ENCODE results near the gene ARHGEF12. TPM values are rescaled to one million over a fixed set of nuclear protein-coding genes. Genes with fewer than 3 reads are reported as not detected.

ARHGEF12 gene
- total RNA-seq, 1 donor from 2014 or later, result 71.9 TPM

DNA sequence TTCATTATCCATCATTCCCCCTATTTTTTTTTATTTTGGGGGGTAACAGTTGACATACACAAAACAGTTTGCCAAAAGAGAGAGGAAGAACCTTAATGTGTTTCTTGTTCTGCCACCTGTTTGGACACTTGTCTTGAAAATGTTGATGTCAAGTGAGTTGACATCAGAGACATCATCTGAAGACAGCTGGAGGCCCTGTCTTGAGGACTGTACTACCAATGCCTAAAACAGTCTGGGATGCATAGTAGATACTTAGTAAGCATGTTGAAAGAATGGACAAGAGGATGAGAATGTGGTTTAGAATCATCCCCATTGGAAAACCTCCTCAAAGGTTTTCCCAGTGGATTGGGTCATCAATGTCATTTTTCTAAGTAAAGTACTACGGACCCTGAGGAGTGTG is 2.4 kb upstream of the ARHGEF12 start:
- H3K4me3 Mint-ChIP-seq (ENCODE audit: unreplicated experiment), result no peak overlapping the region
- H3K27ac Mint-ChIP-seq (ENCODE audit: unreplicated experiment), result no peak overlapping the region
- no peak for DNase-seq (ENCODE audit: low spot score)
- peaks cover 3% of the 10 kb centered on the region for H3K36me3 Mint-ChIP-seq (ENCODE audit: low read depth)
- peaks cover 65% of the 10 kb centered on the region for H3K4me1 Mint-ChIP-seq (ENCODE audit: low read depth)
- H3K9me3 Mint-ChIP-seq (ENCODE audit: low read depth), result no peaks in the 10 kb centered on the region
- no peaks in the 10 kb centered on the region for H3K27me3 Mint-ChIP-seq (ENCODE audit: low read depth)
- TF ChIP-seq, protein P1, sequence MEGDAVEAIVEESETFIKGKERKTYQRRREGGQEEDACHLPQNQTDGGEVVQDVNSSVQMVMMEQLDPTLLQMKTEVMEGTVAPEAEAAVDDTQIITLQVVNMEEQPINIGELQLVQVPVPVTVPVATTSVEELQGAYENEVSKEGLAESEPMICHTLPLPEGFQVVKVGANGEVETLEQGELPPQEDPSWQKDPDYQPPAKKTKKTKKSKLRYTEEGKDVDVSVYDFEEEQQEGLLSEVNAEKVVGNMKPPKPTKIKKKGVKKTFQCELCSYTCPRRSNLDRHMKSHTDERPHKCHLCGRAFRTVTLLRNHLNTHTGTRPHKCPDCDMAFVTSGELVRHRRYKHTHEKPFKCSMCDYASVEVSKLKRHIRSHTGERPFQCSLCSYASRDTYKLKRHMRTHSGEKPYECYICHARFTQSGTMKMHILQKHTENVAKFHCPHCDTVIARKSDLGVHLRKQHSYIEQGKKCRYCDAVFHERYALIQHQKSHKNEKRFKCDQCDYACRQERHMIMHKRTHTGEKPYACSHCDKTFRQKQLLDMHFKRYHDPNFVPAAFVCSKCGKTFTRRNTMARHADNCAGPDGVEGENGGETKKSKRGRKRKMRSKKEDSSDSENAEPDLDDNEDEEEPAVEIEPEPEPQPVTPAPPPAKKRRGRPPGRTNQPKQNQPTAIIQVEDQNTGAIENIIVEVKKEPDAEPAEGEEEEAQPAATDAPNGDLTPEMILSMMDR (IDR thresholded peaks at IDR 0.05), result no peak

DNA sequence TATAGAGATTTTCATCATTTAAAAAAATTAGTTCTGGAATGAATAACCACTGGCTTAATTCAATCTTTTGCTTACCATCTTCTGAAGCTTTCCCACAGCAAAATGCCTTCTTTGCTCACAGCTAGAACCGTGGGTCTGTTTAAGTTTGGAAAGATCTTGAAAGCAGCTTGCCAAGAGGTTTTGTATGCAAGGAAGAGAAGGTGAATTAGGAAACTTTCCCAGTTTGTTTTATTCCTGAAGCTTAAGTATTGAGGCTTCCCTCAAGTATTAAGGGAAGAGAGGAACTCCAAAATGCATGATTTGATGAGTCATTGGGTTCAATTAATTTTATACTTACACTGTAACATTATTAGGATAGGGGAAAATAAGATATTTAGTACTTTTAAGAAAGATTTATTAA is 1.9 kb upstream of the ARHGEF12 start:
- peaks cover 3% of the 10 kb centered on the region for H3K36me3 Mint-ChIP-seq (ENCODE audit: low read depth)
- no peaks in the 10 kb centered on the region for H3K9me3 Mint-ChIP-seq (ENCODE audit: low read depth)
- peak overlapping the region; percentile 36 for H3K27ac Mint-ChIP-seq (ENCODE audit: unreplicated experiment)
- DNase-seq (ENCODE audit: low spot score), result no peak
- TF ChIP-seq, protein P1 (IDR thresholded peaks at IDR 0.05), result no peak
- no peaks in the 10 kb centered on the region for H3K27me3 Mint-ChIP-seq (ENCODE audit: low read depth)
- peaks cover 66% of the 10 kb centered on the region for H3K4me1 Mint-ChIP-seq (ENCODE audit: low read depth)
- H3K4me3 Mint-ChIP-seq (ENCODE audit: unreplicated experiment), result no peak overlapping the region

DNA sequence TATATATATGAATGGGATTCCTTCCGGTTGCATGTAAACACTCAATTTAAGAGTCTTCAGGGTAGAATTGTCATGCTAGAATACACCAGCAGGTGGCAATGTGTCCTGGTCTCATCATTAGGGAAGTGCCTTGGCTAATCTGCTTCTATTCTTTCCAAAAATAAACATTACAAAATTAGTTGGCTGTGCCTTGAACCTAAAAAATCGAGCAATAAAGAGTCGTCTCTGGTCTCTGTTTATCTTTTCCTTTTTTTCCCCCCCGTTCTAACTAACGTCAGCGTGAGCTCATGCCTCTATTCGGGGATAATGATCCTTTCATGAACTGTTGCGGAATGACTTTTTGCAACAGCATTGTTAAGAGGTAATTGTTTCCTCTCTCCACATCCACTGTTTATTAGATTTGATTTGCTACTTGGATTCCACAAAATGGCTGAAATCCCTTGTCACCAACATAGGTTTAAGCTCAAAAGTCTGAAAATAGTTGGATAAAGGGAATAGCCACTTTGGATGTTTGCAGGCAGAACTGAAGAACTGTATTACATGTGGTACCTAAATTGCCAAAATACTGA is 1.2 kb upstream of the ARHGEF12 start:
- Mint-ChIP-seq H3K4me1 (ENCODE audit: low read depth) (peaks cover 66% of the 10 kb centered on the region), H3K9me3 (ENCODE audit: low read depth) (no peaks in the 10 kb centered on the region), H3K27me3 (ENCODE audit: low read depth) (no peaks in the 10 kb centered on the region), H3K27ac (ENCODE audit: unreplicated experiment) (peak overlapping the region; percentile 87), H3K4me3 (ENCODE audit: unreplicated experiment) (peak overlapping the region; percentile 63), H3K36me3 (ENCODE audit: low read depth) (peaks cover 3% of the 10 kb centered on the region)
- no peak for DNase-seq (ENCODE audit: low spot score)
- TF ChIP-seq, protein P1 (IDR thresholded peaks at IDR 0.05), result peak; percentile 85

DNA sequence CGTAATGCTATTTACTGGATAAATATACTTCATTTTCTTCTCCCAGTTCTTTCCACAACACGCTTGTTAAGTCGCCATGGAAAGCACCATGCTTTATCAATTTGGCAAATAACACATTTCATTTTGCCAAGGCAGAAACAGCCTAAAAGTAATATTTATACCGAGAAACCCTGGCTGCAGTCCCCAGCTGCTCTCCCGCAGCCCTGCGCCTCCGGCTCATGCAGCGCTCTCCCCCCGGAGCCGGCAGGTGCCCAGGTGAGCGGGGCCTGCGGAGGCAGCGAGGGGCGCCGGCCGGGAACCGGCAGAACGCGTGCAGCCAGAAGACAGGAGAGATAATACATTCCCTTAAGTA is 681 bp upstream of the ARHGEF12 start:
- Mint-ChIP-seq H3K36me3 (ENCODE audit: low read depth) (no peaks in the 10 kb centered on the region), H3K27ac (ENCODE audit: unreplicated experiment) (peak overlapping the region; percentile 87), H3K9me3 (ENCODE audit: low read depth) (no peaks in the 10 kb centered on the region), H3K27me3 (ENCODE audit: low read depth) (no peaks in the 10 kb centered on the region), H3K4me1 (ENCODE audit: low read depth) (peaks cover 66% of the 10 kb centered on the region), H3K4me3 (ENCODE audit: unreplicated experiment) (peak overlapping the region; percentile 63)
- DNase-seq (ENCODE audit: low spot score), result no peak
- TF ChIP-seq, protein P1 (IDR thresholded peaks at IDR 0.05), result no peak

DNA sequence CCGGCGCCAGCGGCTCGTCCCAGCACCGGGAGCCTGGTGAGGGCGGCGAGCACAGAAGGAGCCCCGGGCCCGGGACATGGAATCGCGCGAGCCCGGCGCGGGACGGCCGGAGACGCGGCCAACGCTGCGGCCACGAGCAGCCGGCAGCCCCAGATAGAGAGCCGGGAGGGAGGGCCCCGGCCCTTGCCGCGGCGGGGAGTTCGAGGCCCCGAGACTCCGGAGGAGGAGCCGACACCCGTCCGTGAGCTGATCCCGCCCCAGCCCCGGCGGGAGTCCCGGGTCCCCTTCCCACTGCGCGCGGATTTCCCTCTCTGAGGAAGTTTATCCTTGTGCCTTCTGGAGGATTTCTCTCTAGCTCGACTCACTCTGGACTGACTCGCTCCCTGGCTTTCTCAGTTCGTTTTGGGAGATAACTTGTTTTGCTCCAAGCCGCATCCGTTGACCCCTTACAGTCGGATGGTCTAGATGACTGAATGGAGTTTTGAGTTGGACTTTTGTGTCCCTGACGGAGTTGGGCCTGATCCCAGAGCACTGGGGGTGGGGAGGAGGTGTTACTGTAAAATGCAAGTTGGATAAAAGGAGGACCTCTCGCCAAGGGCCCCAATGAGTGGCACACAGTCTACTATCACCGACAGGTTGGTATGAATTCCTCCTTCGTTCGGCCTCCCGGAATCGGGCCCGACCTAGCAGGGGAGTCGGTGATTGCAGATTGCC is 585 bp downstream of the ARHGEF12 start:
- peak; percentile 93 for DNase-seq (ENCODE audit: low spot score)
- H3K4me3 Mint-ChIP-seq (ENCODE audit: unreplicated experiment), result peak overlapping the region; percentile 99
- no peaks in the 10 kb centered on the region for H3K9me3 Mint-ChIP-seq (ENCODE audit: low read depth)
- TF ChIP-seq, protein P1 (IDR thresholded peaks at IDR 0.05), result no peak
- no peaks in the 10 kb centered on the region for H3K27me3 Mint-ChIP-seq (ENCODE audit: low read depth)
- peak overlapping the region; percentile 96 for H3K27ac Mint-ChIP-seq (ENCODE audit: unreplicated experiment)
- no peaks in the 10 kb centered on the region for H3K36me3 Mint-ChIP-seq (ENCODE audit: low read depth)
- H3K4me1 Mint-ChIP-seq (ENCODE audit: low read depth), result peaks cover 63% of the 10 kb centered on the region

Measured in chondrocyte (in vitro differentiated cells).